ENCODE results near the gene CABP4. TPM values are rescaled to one million over a fixed set of nuclear protein-coding genes. Genes with fewer than 3 reads are reported as not detected.

The CABP4 gene
- total RNA-seq, 1 donor from 2014 or later = 3.6 TPM

GRCh38 chr11:67494371-67495233 lies 39.4 kb downstream of the CABP4 start:
- intact Hi-C loops (cut with micrococcal nuclease) = no loop called here

GRCh38 chr11:67495234-67496005 lies 40.3 kb downstream of the CABP4 start:
- intact Hi-C loops (cut with micrococcal nuclease) = no loop called here

- intact Hi-C loops (cut with micrococcal nuclease) = no loop called here
Measured at GRCh38 chr11:67496113-67496512, 41.0 kb downstream of the CABP4 start.

- intact Hi-C loops (cut with micrococcal nuclease) = no loop called here
Measured at GRCh38 chr11:67497656-67498291, 42.6 kb downstream of the CABP4 start.

GRCh38 chr11:67498544-67498972 lies 43.4 kb downstream of the CABP4 start:
- intact Hi-C loops (cut with micrococcal nuclease) = no loop called here

GRCh38 chr11:67499808-67500483 lies 44.8 kb downstream of the CABP4 start:
- intact Hi-C loops (cut with micrococcal nuclease) = no loop called here

- intact Hi-C loops (cut with micrococcal nuclease) = no loop called here
Measured at GRCh38 chr11:67500484-67500821, 45.3 kb downstream of the CABP4 start.

GRCh38 chr11:67500831-67501715 lies 45.9 kb downstream of the CABP4 start:
- intact Hi-C loops (cut with micrococcal nuclease) = no loop called here

GRCh38 chr11:67501854-67502253 lies 46.7 kb downstream of the CABP4 start:
- intact Hi-C loops (cut with micrococcal nuclease) = no loop called here

- intact Hi-C loops (cut with micrococcal nuclease) = no loop called here
Measured at GRCh38 chr11:67502328-67502979, 47.3 kb downstream of the CABP4 start.

- intact Hi-C loops (cut with micrococcal nuclease) = no loop called here
Measured at GRCh38 chr11:67503119-67504004, 48.2 kb downstream of the CABP4 start.

- intact Hi-C loops (cut with micrococcal nuclease) = no loop called here
Measured at GRCh38 chr11:67504005-67504949, 49.1 kb downstream of the CABP4 start.

- intact Hi-C loops (cut with micrococcal nuclease) = loop anchor here (5.0 kb wide), 1 partner anchor 527 kb away; the partner anchor contains the start of gene NDUFS8
Measured at GRCh38 chr11:67504950-67505581, 49.9 kb downstream of the CABP4 start, which contains the start of gene PITPNM1. PITPNM1 (minus strand) TSS chr11:67505363; CDS start chr11:67504180, 1,183 bp downstream.

GRCh38 chr11:67505605-67506396 lies 50.6 kb downstream of the CABP4 start:
- intact Hi-C loops (cut with micrococcal nuclease) = loop anchor here (1.0 to 5.0 kb wide), 7 partner anchors 36 to 526 kb away; partner anchors contain the start of genes NDUFS8, PTPRCAP and TMEM134

GRCh38 chr11:67506426-67507051 lies 51.4 kb downstream of the CABP4 start:
- intact Hi-C loops (cut with micrococcal nuclease) = loop anchor here (1.0 to 5.0 kb wide), 7 partner anchors 37 to 526 kb away; partner anchors contain the start of genes NDUFS8, PTPRCAP and TMEM134
